GM12878 (cell line): ENCODE results near the gene NPAS4. TPM values are rescaled to one million over a fixed set of nuclear protein-coding genes. Genes with fewer than 3 reads are reported as not detected.

Experiments used
- ESRRA ChIP-seq: IDR thresholded peaks from 2 replicates; pipeline ENCODE4 v1.6.1; 2012; ENCODE audit warnings: mild to moderate bottlenecking, low read length, improper control_type of control experiment
- GATAD2B ChIP-seq: fragments of 450-650 bp; conservative IDR thresholded peaks from 2 replicates; pipeline ENCODE4 v1.6.1; 2017; ENCODE audit warnings: low read depth, mild to moderate bottlenecking, moderate library complexity
- HDGF ChIP-seq: fragments of 450-650 bp; IDR thresholded peaks from 2 replicates; pipeline ENCODE4 v1.6.1; 2016; ENCODE audit warnings: antibody characterized with exemption
- JUND ChIP-seq: IDR thresholded peaks from 2 replicates; pipeline ENCODE4 v1.6.1; 2012; ENCODE audit warnings: low read depth, mild to moderate bottlenecking, low read length, improper control_type of control experiment, moderate library complexity
- LARP7 ChIP-seq: fragments of 450-650 bp; IDR thresholded peaks from 2 replicates; pipeline ENCODE4 v1.6.1; 2017; ENCODE audit warnings: mild to moderate bottlenecking
- NR2F1 ChIP-seq: fragments of 450-650 bp; conservative IDR thresholded peaks from 2 replicates; pipeline ENCODE4 v1.6.1; 2017; ENCODE audit warnings: mild to moderate bottlenecking
- polyA plus RNA-seq, 11 experiments: library from polyadenylated mRNA; depleted of rRNA in 4 of 11; unstranded in 6 of 11; stranded (reverse) in 5 of 11; fragments of >200 nt; fragmentation: Nextera tagmentation in 4 of 11; fragmentation: Illumina TruSeq in 1 of 11; extraction: Ambion mirVana in 4 of 11; extraction: Trizol in 1 of 11; gene quantifications; 1 replicate in 1 of 11; 2 replicates in 10 of 11; pipeline versions ENCODE4 v1.2.1 to v1.2.3, GENCODE V29; 2011 to 2016; ENCODE audit warnings: inconsistent platforms in 2 of 11, missing spikeins in 2 of 11, low read depth in 1 of 11
- total RNA-seq, 4 experiments: library from RNA; depleted of rRNA in 3 of 4; stranded (reverse); fragments of >200 nt in 3 of 4; fragmentation: Illumina TruSeq in 1 of 4; extraction: Trizol in 1 of 4; gene quantifications; 2 replicates each; pipeline versions ENCODE4 v1.2.1 to v1.2.3, GENCODE V29; 2013 to 2021
- TF ChIP-seq, protein P1 (sequence below): fragments of 450-650 bp; formaldehyde crosslinking; IDR thresholded peaks from 2 replicates; pipeline ENCODE4 v1.4.0; 2020; ENCODE audit warnings: mild to moderate bottlenecking, moderate library complexity
- TF ChIP-seq, protein P2 (sequence below): fragments of 450-650 bp; conservative IDR thresholded peaks from 2 replicates; pipeline ENCODE4 v1.6.1; 2017; ENCODE audit warnings: mild to moderate bottlenecking, moderate library complexity
- TF ChIP-seq, protein P3 (sequence below): fragments of 450-650 bp; IDR thresholded peaks from 2 replicates; pipeline ENCODE4 v1.6.1; 2017; ENCODE audit warnings: low read depth, mild to moderate bottlenecking, moderate library complexity

NPAS4 gene
- total and polyA plus RNA-seq, 10 of the 15 experiments (the other 5 are each of a cell fraction or from before 2014, with no cell fraction given): 0.03 to 0.18 (median 0.06) TPM; not detected in 7

GRCh38 chr11:66467034-66467659 is 46.3 kb downstream of the NPAS4 start (continued):
- TF ChIP-seq, protein P1, sequence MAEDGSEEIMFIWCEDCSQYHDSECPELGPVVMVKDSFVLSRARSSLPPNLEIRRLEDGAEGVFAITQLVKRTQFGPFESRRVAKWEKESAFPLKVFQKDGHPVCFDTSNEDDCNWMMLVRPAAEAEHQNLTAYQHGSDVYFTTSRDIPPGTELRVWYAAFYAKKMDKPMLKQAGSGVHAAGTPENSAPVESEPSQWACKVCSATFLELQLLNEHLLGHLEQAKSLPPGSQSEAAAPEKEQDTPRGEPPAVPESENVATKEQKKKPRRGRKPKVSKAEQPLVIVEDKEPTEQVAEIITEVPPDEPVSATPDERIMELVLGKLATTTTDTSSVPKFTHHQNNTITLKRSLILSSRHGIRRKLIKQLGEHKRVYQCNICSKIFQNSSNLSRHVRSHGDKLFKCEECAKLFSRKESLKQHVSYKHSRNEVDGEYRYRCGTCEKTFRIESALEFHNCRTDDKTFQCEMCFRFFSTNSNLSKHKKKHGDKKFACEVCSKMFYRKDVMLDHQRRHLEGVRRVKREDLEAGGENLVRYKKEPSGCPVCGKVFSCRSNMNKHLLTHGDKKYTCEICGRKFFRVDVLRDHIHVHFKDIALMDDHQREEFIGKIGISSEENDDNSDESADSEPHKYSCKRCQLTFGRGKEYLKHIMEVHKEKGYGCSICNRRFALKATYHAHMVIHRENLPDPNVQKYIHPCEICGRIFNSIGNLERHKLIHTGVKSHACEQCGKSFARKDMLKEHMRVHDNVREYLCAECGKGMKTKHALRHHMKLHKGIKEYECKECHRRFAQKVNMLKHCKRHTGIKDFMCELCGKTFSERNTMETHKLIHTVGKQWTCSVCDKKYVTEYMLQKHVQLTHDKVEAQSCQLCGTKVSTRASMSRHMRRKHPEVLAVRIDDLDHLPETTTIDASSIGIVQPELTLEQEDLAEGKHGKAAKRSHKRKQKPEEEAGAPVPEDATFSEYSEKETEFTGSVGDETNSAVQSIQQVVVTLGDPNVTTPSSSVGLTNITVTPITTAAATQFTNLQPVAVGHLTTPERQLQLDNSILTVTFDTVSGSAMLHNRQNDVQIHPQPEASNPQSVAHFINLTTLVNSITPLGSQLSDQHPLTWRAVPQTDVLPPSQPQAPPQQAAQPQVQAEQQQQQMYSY: no peak
- TF ChIP-seq LARP7 (peak; percentile 77; the same call in 1 of the 2 replicates), JUND (no peak), GATAD2B (0 out of 2 replicates have a peak, but pooled peaks have one; percentile 65), NR2F1 (0 out of 2 replicates have a peak, but pooled peaks have one; percentile 33), HDGF (peak; percentile 72; the same call in 1 of the 2 replicates), ESRRA (no peak)
- TF ChIP-seq, protein P2, sequence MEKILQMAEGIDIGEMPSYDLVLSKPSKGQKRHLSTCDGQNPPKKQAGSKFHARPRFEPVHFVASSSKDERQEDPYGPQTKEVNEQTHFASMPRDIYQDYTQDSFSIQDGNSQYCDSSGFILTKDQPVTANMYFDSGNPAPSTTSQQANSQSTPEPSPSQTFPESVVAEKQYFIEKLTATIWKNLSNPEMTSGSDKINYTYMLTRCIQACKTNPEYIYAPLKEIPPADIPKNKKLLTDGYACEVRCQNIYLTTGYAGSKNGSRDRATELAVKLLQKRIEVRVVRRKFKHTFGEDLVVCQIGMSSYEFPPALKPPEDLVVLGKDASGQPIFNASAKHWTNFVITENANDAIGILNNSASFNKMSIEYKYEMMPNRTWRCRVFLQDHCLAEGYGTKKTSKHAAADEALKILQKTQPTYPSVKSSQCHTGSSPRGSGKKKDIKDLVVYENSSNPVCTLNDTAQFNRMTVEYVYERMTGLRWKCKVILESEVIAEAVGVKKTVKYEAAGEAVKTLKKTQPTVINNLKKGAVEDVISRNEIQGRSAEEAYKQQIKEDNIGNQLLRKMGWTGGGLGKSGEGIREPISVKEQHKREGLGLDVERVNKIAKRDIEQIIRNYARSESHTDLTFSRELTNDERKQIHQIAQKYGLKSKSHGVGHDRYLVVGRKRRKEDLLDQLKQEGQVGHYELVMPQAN: peak; percentile 67; the same call in 1 of the 2 replicates
- TF ChIP-seq, protein P3, sequence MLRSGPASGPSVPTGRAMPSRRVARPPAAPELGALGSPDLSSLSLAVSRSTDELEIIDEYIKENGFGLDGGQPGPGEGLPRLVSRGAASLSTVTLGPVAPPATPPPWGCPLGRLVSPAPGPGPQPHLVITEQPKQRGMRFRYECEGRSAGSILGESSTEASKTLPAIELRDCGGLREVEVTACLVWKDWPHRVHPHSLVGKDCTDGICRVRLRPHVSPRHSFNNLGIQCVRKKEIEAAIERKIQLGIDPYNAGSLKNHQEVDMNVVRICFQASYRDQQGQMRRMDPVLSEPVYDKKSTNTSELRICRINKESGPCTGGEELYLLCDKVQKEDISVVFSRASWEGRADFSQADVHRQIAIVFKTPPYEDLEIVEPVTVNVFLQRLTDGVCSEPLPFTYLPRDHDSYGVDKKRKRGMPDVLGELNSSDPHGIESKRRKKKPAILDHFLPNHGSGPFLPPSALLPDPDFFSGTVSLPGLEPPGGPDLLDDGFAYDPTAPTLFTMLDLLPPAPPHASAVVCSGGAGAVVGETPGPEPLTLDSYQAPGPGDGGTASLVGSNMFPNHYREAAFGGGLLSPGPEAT: no peak
